ENCODE data around the gene SMOC2.

DNA sequence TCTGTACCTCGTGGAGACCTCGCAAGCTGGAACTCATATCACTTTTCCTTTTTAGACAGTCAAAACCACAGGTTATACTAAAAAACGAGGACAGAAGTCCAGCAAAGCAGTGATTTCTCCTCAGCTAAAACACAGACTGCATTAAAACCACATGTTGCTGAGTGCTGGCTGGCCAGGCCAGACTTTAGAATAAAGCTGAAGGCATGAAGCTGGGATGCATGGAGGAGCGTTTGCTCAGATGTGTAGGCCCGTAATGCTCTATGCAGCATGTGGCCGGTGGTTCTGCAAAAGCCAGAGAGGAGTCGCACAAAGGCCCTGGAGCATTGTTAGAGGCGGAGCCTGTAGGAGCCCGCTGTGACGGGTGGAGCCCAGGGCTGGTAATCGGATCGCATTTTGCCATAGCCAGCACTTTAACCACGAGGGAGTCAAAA lies 83.6 kb downstream of the SMOC2 start:
- TF ChIP-seq, protein P1, sequence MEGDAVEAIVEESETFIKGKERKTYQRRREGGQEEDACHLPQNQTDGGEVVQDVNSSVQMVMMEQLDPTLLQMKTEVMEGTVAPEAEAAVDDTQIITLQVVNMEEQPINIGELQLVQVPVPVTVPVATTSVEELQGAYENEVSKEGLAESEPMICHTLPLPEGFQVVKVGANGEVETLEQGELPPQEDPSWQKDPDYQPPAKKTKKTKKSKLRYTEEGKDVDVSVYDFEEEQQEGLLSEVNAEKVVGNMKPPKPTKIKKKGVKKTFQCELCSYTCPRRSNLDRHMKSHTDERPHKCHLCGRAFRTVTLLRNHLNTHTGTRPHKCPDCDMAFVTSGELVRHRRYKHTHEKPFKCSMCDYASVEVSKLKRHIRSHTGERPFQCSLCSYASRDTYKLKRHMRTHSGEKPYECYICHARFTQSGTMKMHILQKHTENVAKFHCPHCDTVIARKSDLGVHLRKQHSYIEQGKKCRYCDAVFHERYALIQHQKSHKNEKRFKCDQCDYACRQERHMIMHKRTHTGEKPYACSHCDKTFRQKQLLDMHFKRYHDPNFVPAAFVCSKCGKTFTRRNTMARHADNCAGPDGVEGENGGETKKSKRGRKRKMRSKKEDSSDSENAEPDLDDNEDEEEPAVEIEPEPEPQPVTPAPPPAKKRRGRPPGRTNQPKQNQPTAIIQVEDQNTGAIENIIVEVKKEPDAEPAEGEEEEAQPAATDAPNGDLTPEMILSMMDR (IDR thresholded peaks at IDR 0.05 in 2 of 3, conservative IDR thresholded peaks at IDR 0.05 in 1 of 3; ENCODE audit: borderline replicate concordance in 1 of 3, insufficient read depth in 1 of 3, low read depth in 2 of 3, low read length in 2 of 3): no peak
- TF ChIP-seq POLR2A (IDR thresholded peaks at IDR 0.05; ENCODE audit: borderline replicate concordance, extremely low read depth, insufficient read depth, insufficient read length) (no peak), EGR1 (IDR thresholded peaks at IDR 0.05; ENCODE audit: low read depth) (no peak), RAD21 (IDR thresholded peaks at IDR 0.05; ENCODE audit: low read depth) (no peak), POLR2AphosphoS5 (IDR thresholded peaks at IDR 0.05; ENCODE audit: low read depth, low read length) (no peak), ZFX (IDR thresholded peaks at IDR 0.05) (no peak), EZH2 (IDR thresholded peaks at IDR 0.05) (no peak)
